Esophagus muscularis mucosa (tissue), 4 donors: ENCODE measurements around the gene LIPA. TPM values are rescaled to one million over a fixed set of nuclear protein-coding genes. Genes with fewer than 3 reads are reported as not detected.

Source experiments
- DNase-seq: peaks from one replicate; pipeline ENCODE4 v3.0.0-alpha.2; 2017; ENCODE audit errors: extremely low spot score
- H3K27ac ChIP-seq, 4 donors: fragments of 200-600 bp; sonication (generic); replicated peaks in 1 of 4; 1 replicate in 3 of 4; 2 replicates in 1 of 4; pipeline ENCODE4 v1.5.1; 2016 to 2019; ENCODE audit warnings: mild to moderate bottlenecking in 1 of 4
- H3K27me3 ChIP-seq, 4 donors: fragments of 200-600 bp; sonication (generic); one replicate each; pipeline versions ENCODE4 v1.5.1 to v1.6.0; 2016 to 2019
- H3K36me3 ChIP-seq, 4 donors: fragments of 200-600 bp; sonication (generic); one replicate each; pipeline ENCODE4 v1.5.1; 2016 to 2019
- H3K4me1 ChIP-seq, 4 donors: fragments of 200-600 bp; sonication (generic); one replicate each; pipeline ENCODE4 v1.5.1; 2016 to 2019
- H3K4me3 ChIP-seq, 4 donors: fragments of 200-600 bp; sonication (generic); 1 replicate in 2 of 4; 2 replicates in 2 of 4; pipeline ENCODE4 v1.5.1; 2016 to 2019; ENCODE audit warnings: mild to moderate bottlenecking in 4 of 4, moderate library complexity in 1 of 4
- H3K9me3 ChIP-seq, 4 donors: fragments of 200-600 bp; sonication (generic); 1 replicate in 3 of 4; 2 replicates in 1 of 4; pipeline ENCODE4 v1.5.1; 2016 to 2019
- EP300 ChIP-seq: sonication (generic); formaldehyde crosslinking; IDR thresholded peaks from one replicate; pipeline ENCODE4 v1.6.1; 2017; ENCODE audit warnings: antibody characterized with exemption
- POLR2A ChIP-seq: fragments of 450-650 bp; IDR thresholded peaks from one replicate; pipeline ENCODE4 v1.6.1; 2017; ENCODE audit warnings: antibody characterized with exemption, moderate library complexity, mild to moderate bottlenecking, low read depth
- POLR2AphosphoS5 ChIP-seq, 2 donors: sonication (generic); formaldehyde crosslinking; IDR thresholded peaks; one replicate each; pipeline ENCODE4 v1.6.1; 2017; ENCODE audit warnings: antibody characterized with exemption in 2 of 2
- WGBS: methylation state at CpG from one replicate; pipeline ENCODE4 v1.1.5; 2018; 5-methylcytosine and 5-hydroxymethylcytosine counted together
- intact Hi-C: fragments of 100-400 bp; cut with DNase I; formaldehyde crosslinking; loops from one replicate; pipeline ENCODE4 v1.15.1; 2023
- total RNA-seq, 4 donors: library from RNA; depleted of rRNA; stranded (reverse); fragments of >200 nt; gene quantifications; one replicate each; pipeline versions ENCODE4 v1.1.0 to v1.2.1, GENCODE V29; 2016
- TF ChIP-seq, protein P1 (sequence below), 3 experiments: fragments of 200-600 bp in 2 of 3; fragments of 450-650 bp in 1 of 3; sonication (generic) in 2 of 3; IDR thresholded peaks; one replicate each; pipeline ENCODE4 v1.5.1; 2017 to 2019; ENCODE audit warnings: antibody characterized with exemption in 3 of 3, mild to moderate bottlenecking in 2 of 3, moderate library complexity in 1 of 3

Gene LIPA
- total RNA-seq, 4 donors from 2014 or later, result 18.3 to 28.3 (median 24.0) TPM

DNA sequence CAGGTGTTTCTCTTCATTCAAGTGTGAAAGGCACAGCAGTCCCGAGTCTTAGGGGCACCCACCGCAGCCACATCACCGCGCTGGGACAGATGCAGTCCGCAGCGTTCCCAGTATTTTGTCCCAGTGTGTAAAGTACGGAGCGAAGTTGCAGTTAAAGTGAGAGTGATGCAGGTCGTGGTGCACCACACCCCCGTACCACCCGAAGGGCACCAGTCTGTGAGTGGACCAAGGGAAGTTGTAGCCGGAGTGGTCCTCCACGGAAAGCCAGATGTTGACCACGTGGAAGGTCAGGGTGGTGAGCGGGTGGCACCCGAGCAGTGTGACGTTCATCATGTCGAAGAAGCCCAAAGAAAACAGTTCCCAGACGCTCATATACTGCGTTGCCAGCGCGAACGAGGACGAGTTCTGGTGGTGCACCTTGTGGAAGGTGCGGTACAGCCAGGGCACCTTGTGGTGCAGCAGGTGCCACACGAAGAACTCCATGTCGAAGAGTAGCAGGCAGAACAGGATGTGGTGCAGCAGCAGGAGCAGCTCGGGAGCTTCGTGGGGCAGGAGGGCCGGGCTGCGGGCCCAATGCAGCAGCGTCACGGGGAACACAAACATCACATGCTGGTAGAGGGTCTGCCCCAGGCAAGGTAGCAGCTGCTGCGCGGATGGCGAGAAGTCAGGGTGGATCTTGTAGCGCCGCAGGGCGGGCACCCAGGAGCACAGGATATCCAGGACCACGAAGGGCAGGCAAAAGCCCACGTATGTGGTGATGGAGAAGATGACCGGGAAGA is 45.0 kb downstream of the LIPA start:
- peak overlapping the region; percentile 75 to 89 (median 79) for H3K27ac ChIP-seq
- peak overlapping the region; percentile 61 to 65 (median 62) for H3K4me3 ChIP-seq
- no peaks in the 10 kb centered on the region for H3K36me3 ChIP-seq
- peaks cover 6 to 29% (median 21%) of the 10 kb centered on the region in 4 donors for H3K4me1 ChIP-seq
- no peaks in the 10 kb centered on the region for H3K9me3 ChIP-seq
- intact Hi-C loops, result no loop called here
- 27% methylated on average over 40 of the region's 42 CpGs for WGBS
- peaks cover 0 to 8% (median 3%) of the 10 kb centered on the region in 4 donors for H3K27me3 ChIP-seq
- no peak for TF ChIP-seq POLR2AphosphoS5 (IDR thresholded peaks at IDR 0.05)
- no peak for TF ChIP-seq POLR2A
- DNase-seq, result peak; percentile 92

DNA sequence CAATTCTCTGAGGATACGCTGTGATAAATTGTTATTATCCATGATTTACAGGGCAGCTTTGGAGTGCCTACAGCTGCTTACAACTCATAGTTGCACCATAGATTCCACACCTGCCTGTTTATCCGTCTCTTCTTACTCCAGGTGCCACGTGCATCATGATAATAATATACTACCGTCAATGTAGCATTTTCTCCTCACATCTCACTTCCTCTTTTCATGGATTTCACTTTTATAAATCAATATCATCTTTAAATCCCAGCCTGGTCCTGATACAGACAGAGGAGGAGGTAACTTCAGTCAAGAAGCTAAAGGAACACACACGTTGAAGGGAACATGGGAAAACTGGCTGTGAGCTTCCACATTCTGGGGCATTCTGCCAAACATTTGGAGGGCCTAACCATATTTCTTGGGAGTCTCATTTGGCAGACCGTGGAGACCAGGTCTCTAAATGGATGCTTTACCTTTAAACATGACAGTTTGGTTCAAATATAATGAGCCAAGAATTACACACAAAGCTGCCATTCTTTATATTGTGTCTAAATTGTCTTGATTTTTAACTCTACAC is 46.9 kb downstream of the LIPA start:
- H3K9me3 ChIP-seq, result no peaks in the 10 kb centered on the region
- TF ChIP-seq, protein P1, sequence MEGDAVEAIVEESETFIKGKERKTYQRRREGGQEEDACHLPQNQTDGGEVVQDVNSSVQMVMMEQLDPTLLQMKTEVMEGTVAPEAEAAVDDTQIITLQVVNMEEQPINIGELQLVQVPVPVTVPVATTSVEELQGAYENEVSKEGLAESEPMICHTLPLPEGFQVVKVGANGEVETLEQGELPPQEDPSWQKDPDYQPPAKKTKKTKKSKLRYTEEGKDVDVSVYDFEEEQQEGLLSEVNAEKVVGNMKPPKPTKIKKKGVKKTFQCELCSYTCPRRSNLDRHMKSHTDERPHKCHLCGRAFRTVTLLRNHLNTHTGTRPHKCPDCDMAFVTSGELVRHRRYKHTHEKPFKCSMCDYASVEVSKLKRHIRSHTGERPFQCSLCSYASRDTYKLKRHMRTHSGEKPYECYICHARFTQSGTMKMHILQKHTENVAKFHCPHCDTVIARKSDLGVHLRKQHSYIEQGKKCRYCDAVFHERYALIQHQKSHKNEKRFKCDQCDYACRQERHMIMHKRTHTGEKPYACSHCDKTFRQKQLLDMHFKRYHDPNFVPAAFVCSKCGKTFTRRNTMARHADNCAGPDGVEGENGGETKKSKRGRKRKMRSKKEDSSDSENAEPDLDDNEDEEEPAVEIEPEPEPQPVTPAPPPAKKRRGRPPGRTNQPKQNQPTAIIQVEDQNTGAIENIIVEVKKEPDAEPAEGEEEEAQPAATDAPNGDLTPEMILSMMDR (IDR thresholded peaks at IDR 0.05), result no peak
- TF ChIP-seq POLR2A (no peak), EP300 (no peak), POLR2AphosphoS5 (IDR thresholded peaks at IDR 0.05) (no peak)
- 43% methylated on average over 6 of the region's 6 CpGs for WGBS
- peaks cover 6 to 29% (median 21%) of the 10 kb centered on the region in 4 donors for H3K4me1 ChIP-seq
- intact Hi-C loops, result no loop called here
- peak; percentile 17 for DNase-seq
- H3K4me3 ChIP-seq, result no peak overlapping the region
- H3K27me3 ChIP-seq, result peaks cover 0 to 8% (median 3%) of the 10 kb centered on the region in 4 donors
- H3K36me3 ChIP-seq, result no peaks in the 10 kb centered on the region
- H3K27ac ChIP-seq, result no peak overlapping the region

DNA sequence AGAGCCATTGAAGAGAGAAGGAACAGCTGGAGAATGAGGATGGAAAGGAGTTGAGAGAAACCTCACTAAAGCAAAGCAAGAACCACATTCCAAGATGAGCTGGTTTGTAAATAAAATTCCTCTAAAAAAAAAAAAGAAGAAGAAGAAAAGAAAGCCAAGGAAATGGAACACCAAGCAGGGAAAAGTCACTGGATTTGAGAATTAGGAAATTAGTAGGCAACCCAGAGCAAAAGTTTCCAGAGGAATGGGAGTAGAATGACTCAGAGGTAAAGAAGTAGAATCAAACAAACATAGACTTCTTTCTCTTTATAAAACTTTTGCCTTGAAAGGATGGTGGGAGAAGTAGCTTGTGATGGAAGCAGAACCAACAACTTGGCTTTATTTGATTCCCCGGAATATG is 48.3 kb downstream of the LIPA start:
- WGBS, result 100% methylated on average over 1 of the region's 1 CpG
- peaks cover 0 to 8% (median under 1%) of the 10 kb centered on the region in 4 donors for H3K27me3 ChIP-seq
- no peak for DNase-seq

DNA sequence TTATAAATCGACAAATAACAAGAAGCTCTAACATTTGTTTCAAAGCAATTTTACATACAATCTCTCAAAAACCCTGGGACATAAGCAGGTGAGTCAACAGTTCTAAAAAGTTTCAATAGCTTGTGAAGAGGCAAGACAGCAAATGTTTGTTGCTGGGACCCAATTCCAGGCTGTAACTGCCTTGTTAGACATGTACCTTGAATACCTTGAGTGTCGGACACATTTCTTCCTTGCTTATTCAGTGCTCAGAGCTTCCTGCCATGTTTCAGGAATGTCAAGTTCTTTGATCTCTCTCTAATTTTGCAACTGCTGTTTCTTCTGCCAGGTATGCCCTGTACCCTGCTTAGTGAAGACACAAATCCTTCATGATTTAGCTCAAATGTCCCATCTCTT is 49.5 kb downstream of the LIPA start:
- no peaks in the 10 kb centered on the region for H3K36me3 ChIP-seq
- H3K4me3 ChIP-seq, result no peak overlapping the region
- H3K9me3 ChIP-seq, result no peaks in the 10 kb centered on the region
- TF ChIP-seq POLR2AphosphoS5 (IDR thresholded peaks at IDR 0.05) (no peak), POLR2A (no peak), EP300 (no peak)
- TF ChIP-seq, protein P1 (IDR thresholded peaks at IDR 0.05), result no peak
- peaks cover 5 to 16% (median 9%) of the 10 kb centered on the region in 4 donors for H3K4me1 ChIP-seq
- no peak overlapping the region for H3K27ac ChIP-seq
- H3K27me3 ChIP-seq, result peaks cover 0 to 8% (median 0%) of the 10 kb centered on the region in 4 donors
- intact Hi-C loops, result no loop called here
- 50% methylated on average over 2 of the region's 2 CpGs for WGBS
- peak; percentile 62 for DNase-seq

More for the DNA sequence above, 48.3 kb downstream of the LIPA start:
- intact Hi-C loops, result no loop called here
- no peaks in the 10 kb centered on the region for H3K9me3 ChIP-seq
- no peak overlapping the region for H3K27ac ChIP-seq
- no peaks in the 10 kb centered on the region for H3K36me3 ChIP-seq
- H3K4me1 ChIP-seq, result peaks cover 6 to 27% (median 19%) of the 10 kb centered on the region in 4 donors
- TF ChIP-seq EP300, result no peak
- TF ChIP-seq POLR2AphosphoS5 (IDR thresholded peaks at IDR 0.05), result no peak
- no peak for TF ChIP-seq POLR2A
- TF ChIP-seq, protein P1 (IDR thresholded peaks at IDR 0.05), result no peak
- no peak overlapping the region for H3K4me3 ChIP-seq

DNA sequence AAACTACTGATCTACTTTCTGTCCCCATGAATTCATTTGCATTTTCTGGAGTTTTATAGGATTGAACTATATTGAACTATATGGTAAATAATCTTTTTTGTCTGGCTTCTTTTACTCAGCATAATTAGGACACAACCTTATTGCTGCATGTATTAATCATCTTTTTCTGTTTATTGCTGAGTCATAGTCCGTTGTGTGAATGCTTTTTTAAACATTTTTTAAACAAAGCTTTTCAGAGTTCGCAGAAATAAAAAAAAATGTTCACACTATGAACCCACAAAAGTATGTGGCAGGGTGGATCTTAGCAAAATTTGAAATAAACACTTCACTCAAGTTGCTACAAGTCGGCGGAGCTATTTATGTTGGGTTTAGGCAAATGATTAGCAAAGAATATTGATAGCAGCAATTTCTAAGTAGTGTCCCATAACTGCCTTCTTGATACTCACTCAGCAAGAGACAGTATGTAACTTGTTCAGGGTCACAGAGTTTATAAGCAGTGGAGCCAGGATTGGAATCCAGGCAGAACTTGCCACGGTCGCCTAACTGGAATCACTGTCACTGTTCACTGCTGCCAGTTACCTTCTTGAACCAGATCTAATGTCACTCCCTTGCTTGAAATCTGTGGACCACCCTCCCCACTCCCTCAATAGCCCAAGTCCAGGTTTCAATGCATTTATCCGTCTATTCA is 50.1 kb downstream of the LIPA start:
- peak; percentile 79 for DNase-seq
- intact Hi-C loops, result no loop called here
- H3K36me3 ChIP-seq, result no peaks in the 10 kb centered on the region
- peaks cover under 1 to 11% (median 4%) of the 10 kb centered on the region in 4 donors for H3K4me1 ChIP-seq
- H3K27ac ChIP-seq, result no peak overlapping the region
- no peak overlapping the region for H3K4me3 ChIP-seq
- no peak for TF ChIP-seq POLR2AphosphoS5 (IDR thresholded peaks at IDR 0.05)
- peaks cover 0 to 8% (median 0%) of the 10 kb centered on the region in 4 donors for H3K27me3 ChIP-seq
- no peaks in the 10 kb centered on the region for H3K9me3 ChIP-seq
- 58% methylated on average over 7 of the region's 7 CpGs for WGBS
